HTR-8/SVneo (cell line): ENCODE measurements around the gene MACIR.
A peak's percentile ranks its signal among the peaks of the same experiment; 100 is the strongest.

ENCODE experiments used
- DNase-seq: peaks from one replicate; pipeline ENCODE4 v3.0.0; 2011; ENCODE audit warnings: low spot score, mixed read lengths; ENCODE audit not compliant: insufficient read length
- FAIRE-seq: peaks from 2 replicates; lab custom pipeline; 2011; peaks lifted over from hg19 to GRCh38; lab: Jason Lieb, UNC

Gene MACIR

GRCh38 chr5:103243665-103244064 lies 14.9 kb upstream of the MACIR start:
- DNase-seq = no peak
- FAIRE-seq = no peak

- DNase-seq (no peak), FAIRE-seq (no peak)
Measured at GRCh38 chr5:103244398-103244797, 14.2 kb upstream of the MACIR start.

- FAIRE-seq = no peak
- DNase-seq = no peak
Measured at GRCh38 chr5:103245761-103246160, 12.8 kb upstream of the MACIR start.

- DNase-seq (no peak), FAIRE-seq (no peak)
Measured at GRCh38 chr5:103247118-103247517, 11.4 kb upstream of the MACIR start.

- DNase-seq = no peak
- no peak for FAIRE-seq
Measured at GRCh38 chr5:103249068-103249467, 9.5 kb upstream of the MACIR start.

GRCh38 chr5:103254921-103255320 lies 3.6 kb upstream of the MACIR start:
- DNase-seq = no peak
- FAIRE-seq = no peak

- DNase-seq = no peak
- no peak for FAIRE-seq
Measured at GRCh38 chr5:103255691-103256090, 2.9 kb upstream of the MACIR start.

GRCh38 chr5:103256178-103256577 lies 2.4 kb upstream of the MACIR start:
- DNase-seq = no peak
- FAIRE-seq = no peak

GRCh38 chr5:103258957-103259704 lies 568 bp downstream of the MACIR start:
- peak; percentile 23 for DNase-seq
- no peak for FAIRE-seq

GRCh38 chr5:103259705-103260355 lies 1.3 kb downstream of the MACIR start:
- no peak for FAIRE-seq
- peak; percentile 10 for DNase-seq

- FAIRE-seq (no peak), DNase-seq (no peak)
Measured at GRCh38 chr5:103260951-103261350, 2.4 kb downstream of the MACIR start.

- FAIRE-seq (no peak), DNase-seq (no peak)
Measured at GRCh38 chr5:103262422-103262871, 3.9 kb downstream of the MACIR start.

GRCh38 chr5:103263054-103263453 lies 4.5 kb downstream of the MACIR start:
- FAIRE-seq (no peak), DNase-seq (no peak)

- FAIRE-seq (no peak), DNase-seq (no peak)
Measured at GRCh38 chr5:103264508-103264907, 5.9 kb downstream of the MACIR start.

GRCh38 chr5:103270581-103270980 lies 12.0 kb downstream of the MACIR start:
- FAIRE-seq (no peak), DNase-seq (no peak)

- DNase-seq = no peak
- FAIRE-seq = no peak
Measured at GRCh38 chr5:103271570-103272289, 13.2 kb downstream of the MACIR start.

GRCh38 chr5:103272377-103272776 lies 13.8 kb downstream of the MACIR start:
- DNase-seq (no peak), FAIRE-seq (no peak)

GRCh38 chr5:103273952-103274351 lies 15.4 kb downstream of the MACIR start:
- FAIRE-seq = no peak
- no peak for DNase-seq

GRCh38 chr5:103275851-103276250 lies 17.3 kb downstream of the MACIR start:
- FAIRE-seq (no peak), DNase-seq (no peak)

GRCh38 chr5:103280967-103281366 lies 22.4 kb downstream of the MACIR start:
- no peak for DNase-seq
- no peak for FAIRE-seq

- FAIRE-seq (no peak), DNase-seq (no peak)
Measured at GRCh38 chr5:103283120-103283519, 24.6 kb downstream of the MACIR start.
